DND-41 (cell line): Measurements from ENCODE around the gene PTPRK.

Experiments
- EZH2 ChIP-seq: IDR thresholded peaks from 3 replicates; pipeline ENCODE4 v1.6.1; 2012; ENCODE audit warnings: borderline replicate concordance, low read depth, mild to moderate bottlenecking, moderate library complexity, low read length, inconsistent platforms; ENCODE audit not compliant: severe bottlenecking
- TF ChIP-seq, protein P1 (sequence below): IDR thresholded peaks from 2 replicates; pipeline ENCODE4 v1.5.1; 2012; ENCODE audit warnings: borderline replicate concordance, low read length, moderate library complexity, mild to moderate bottlenecking; ENCODE audit not compliant: poor library complexity, severe bottlenecking; ENCODE audit errors: extremely low read depth

DNA sequence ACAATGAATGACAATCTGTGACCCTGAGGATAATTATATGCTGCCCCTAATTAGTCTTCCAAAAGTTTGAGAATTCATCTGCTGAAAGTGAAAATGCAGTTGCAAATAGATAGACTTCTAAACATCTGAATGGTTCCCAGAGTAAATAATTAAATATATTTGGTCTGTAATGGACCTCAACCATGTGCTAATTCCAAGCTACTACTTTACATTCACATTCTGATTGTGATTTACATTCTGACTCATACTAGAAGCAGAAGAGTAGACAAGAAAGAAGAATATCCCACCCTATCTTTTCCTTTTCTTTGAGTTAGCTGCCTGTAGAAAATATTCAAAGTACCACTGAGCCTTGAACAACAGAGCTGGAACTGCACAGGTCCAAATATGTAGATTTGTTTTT is 80.8 kb downstream of the PTPRK start:
- TF ChIP-seq, protein P1, sequence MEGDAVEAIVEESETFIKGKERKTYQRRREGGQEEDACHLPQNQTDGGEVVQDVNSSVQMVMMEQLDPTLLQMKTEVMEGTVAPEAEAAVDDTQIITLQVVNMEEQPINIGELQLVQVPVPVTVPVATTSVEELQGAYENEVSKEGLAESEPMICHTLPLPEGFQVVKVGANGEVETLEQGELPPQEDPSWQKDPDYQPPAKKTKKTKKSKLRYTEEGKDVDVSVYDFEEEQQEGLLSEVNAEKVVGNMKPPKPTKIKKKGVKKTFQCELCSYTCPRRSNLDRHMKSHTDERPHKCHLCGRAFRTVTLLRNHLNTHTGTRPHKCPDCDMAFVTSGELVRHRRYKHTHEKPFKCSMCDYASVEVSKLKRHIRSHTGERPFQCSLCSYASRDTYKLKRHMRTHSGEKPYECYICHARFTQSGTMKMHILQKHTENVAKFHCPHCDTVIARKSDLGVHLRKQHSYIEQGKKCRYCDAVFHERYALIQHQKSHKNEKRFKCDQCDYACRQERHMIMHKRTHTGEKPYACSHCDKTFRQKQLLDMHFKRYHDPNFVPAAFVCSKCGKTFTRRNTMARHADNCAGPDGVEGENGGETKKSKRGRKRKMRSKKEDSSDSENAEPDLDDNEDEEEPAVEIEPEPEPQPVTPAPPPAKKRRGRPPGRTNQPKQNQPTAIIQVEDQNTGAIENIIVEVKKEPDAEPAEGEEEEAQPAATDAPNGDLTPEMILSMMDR, result no peak
- no peak for TF ChIP-seq EZH2
